SK-N-SH treated with all-trans-retinoic acid at 6 μM for 48 hours (cell line): ENCODE measurements around the gene FAM25G.
"Not testable (repeated sequence)": the region's sequence is repeated elsewhere in the genome, so short reads cannot be mapped to it uniquely, and the experiment has no call there.

Experiments
- ARNTL ChIP-seq: fragments of 450-650 bp; formaldehyde crosslinking; IDR thresholded peaks from 2 replicates; pipeline ENCODE4 v1.5.0; 2020; ENCODE audit warnings: low read depth, mild to moderate bottlenecking, moderate library complexity, borderline replicate concordance
- RARB ChIP-seq: fragments of 250-450 bp; sonication (Bioruptor Pico); IDR thresholded peaks from 2 replicates; pipeline ENCODE4 v1.8.0; 2021; ENCODE audit warnings: mild to moderate bottlenecking, moderate library complexity
- ZFP30 ChIP-seq: fragments of 450-650 bp; formaldehyde crosslinking; IDR thresholded peaks from 2 replicates; pipeline ENCODE4 v1.5.0; 2022; ENCODE audit warnings: mild to moderate bottlenecking, moderate library complexity

GRCh38 chr10:47484786-47485185 lies 6.7 kb downstream of the FAM25G start:
- not testable (repeated sequence) for TF ChIP-seq ARNTL; RARB (CRISPR knock-in tag); ZFP30
